HCT116 (cell line): ENCODE data around the gene SNORC. TPM values are rescaled to one million over a fixed set of nuclear protein-coding genes. Genes with fewer than 3 reads are reported as not detected.

Experiments used
- ATAC-seq: fragments of 200-7000 bp; cut with Tn5 transposase; 2 replicates; pipeline ENCODE4 v1.9.1; 2020; ENCODE audit warnings: mild to moderate bottlenecking, moderate library complexity
- BruUV-seq: library from RNA; stranded (reverse); fragments of 400-500 nt; replicated peaks from 2 replicates; lab custom pipeline; 2021; lab: Mats Ljungman, UMichigan
- CTCF ChIA-PET: fragments of 300-600 bp; sonication (Branson Sonifier 250); formaldehyde crosslinking; loops from one replicate; lab custom pipeline; 2021; ENCODE audit warnings: antibody characterized with exemption; lab: Charles Lee
- POLR2A ChIA-PET: fragments of 300-600, 350-600 bp; sonication (Branson Sonifier 250); formaldehyde crosslinking; loops from one replicate; lab custom pipeline; 2021; ENCODE audit warnings: antibody characterized with exemption; lab: Charles Lee
- RAD21 ChIA-PET, 2 experiments: fragments of 300-600 bp; sonication (Branson Sonifier 250); formaldehyde crosslinking; loops; one replicate each; lab custom pipeline; 2023; ENCODE audit warnings: low total read pairs in 2 of 2; ENCODE audit not compliant: uncharacterized antibody in 2 of 2, unreplicated experiment in 2 of 2, low non-redundant PET in 1 of 2; lab: Charles Lee
- DNase-seq: peaks from one replicate; pipeline ENCODE4 v3.0.0-alpha.2; 2010; ENCODE audit warnings: low read depth, low spot score
- H2AFZ ChIP-seq: fragments of 200-600 bp; shearing (Covaris generic), sonication (generic); 2 replicates; pipeline ENCODE4 v1.6.1; 2017; ENCODE audit warnings: low read depth, mixed run types, mixed read lengths, antibody characterized with exemption, low read length; ENCODE audit not compliant: poor library complexity, severe bottlenecking
- H3K27ac ChIP-seq: 2 replicates; pipeline ENCODE4 v1.5.1; 2012; ENCODE audit warnings: low read depth, low read length
- H3K27me3 ChIP-seq: fragments of 200-600 bp; sonication (generic); 2 replicates; pipeline ENCODE4 v1.6.1; 2016; ENCODE audit warnings: mixed run types, low read length, mixed read lengths; ENCODE audit not compliant: insufficient read depth
- H3K36me3 ChIP-seq, 2 experiments: fragments of 200-500 bp in 1 of 2; fragments of 200-600 bp in 1 of 2; sonication (Bioruptor generic) in 1 of 2; sonication (generic) in 1 of 2; 2 replicates each; pipeline versions ENCODE4 v1.5.1 to v1.6.1; 2014 to 2016; ENCODE audit warnings: low read length in 2 of 2, inconsistent platforms in 1 of 2, mixed read lengths in 1 of 2, mixed run types in 1 of 2; ENCODE audit not compliant: insufficient read depth in 2 of 2, control insufficient read depth in 1 of 2
- H3K4me1 ChIP-seq, 2 experiments: fragments of 200-600 bp in 1 of 2; sonication (generic) in 1 of 2; 2 replicates each; pipeline versions ENCODE4 v1.5.1 to v1.6.1; 2012 to 2017; ENCODE audit warnings: low read length in 2 of 2, inconsistent platforms in 1 of 2, mild to moderate bottlenecking in 1 of 2, mixed read lengths in 1 of 2, mixed run types in 1 of 2, moderate library complexity in 1 of 2; ENCODE audit not compliant: insufficient read depth in 2 of 2, control insufficient read depth in 1 of 2
- H3K4me2 ChIP-seq: fragments of 200-600 bp; sonication (generic); 2 replicates; pipeline ENCODE4 v1.6.1; 2017; ENCODE audit warnings: mixed run types, low read length, mixed read lengths
- H3K4me3 ChIP-seq, 2 experiments: fragments of 200-600 bp in 1 of 2; sonication (generic) in 1 of 2; replicated peaks in 1 of 2; 2 replicates each; pipeline ENCODE4 v1.5.1; 2011 to 2016; ENCODE audit warnings: low read length in 2 of 2, control low read depth in 1 of 2, low read depth in 1 of 2, mild to moderate bottlenecking in 1 of 2, mixed read lengths in 1 of 2, mixed run types in 1 of 2
- H3K79me2 ChIP-seq: fragments of 200-600 bp; sonication (generic); 2 replicates; pipeline ENCODE4 v1.6.1; 2017; ENCODE audit warnings: mild to moderate bottlenecking, mixed run types, low read length, moderate library complexity, mixed read lengths; ENCODE audit not compliant: insufficient read depth
- H3K9ac ChIP-seq: fragments of 200-600 bp; sonication (generic); 2 replicates; pipeline ENCODE4 v1.6.1; 2016; ENCODE audit warnings: low read length, mixed read lengths
- H3K9me2 ChIP-seq: fragments of 200-600 bp; sonication (generic), shearing (Covaris generic); 2 replicates; pipeline ENCODE4 v1.6.1; 2017; ENCODE audit warnings: mixed run types, mild to moderate bottlenecking, moderate library complexity; ENCODE audit not compliant: insufficient read depth
- H3K9me3 ChIP-seq, 2 experiments: fragments of 200-500 bp in 1 of 2; fragments of 200-600 bp in 1 of 2; sonication (Bioruptor generic) in 1 of 2; sonication (generic) in 1 of 2; 2 replicates each; pipeline ENCODE4 v1.6.1; 2014 to 2017; ENCODE audit warnings: low read length in 2 of 2, mixed read lengths in 2 of 2, inconsistent platforms in 1 of 2, low read depth in 1 of 2, mild to moderate bottlenecking in 1 of 2, mixed run types in 1 of 2, moderate library complexity in 1 of 2; ENCODE audit not compliant: control insufficient read depth in 1 of 2, insufficient read depth in 1 of 2
- H4K20me1 ChIP-seq: fragments of 200-600 bp; sonication (generic), shearing (Covaris generic); 2 replicates; pipeline ENCODE4 v1.6.1; 2017; ENCODE audit warnings: mixed run types, mild to moderate bottlenecking, moderate library complexity; ENCODE audit not compliant: insufficient read depth
- JUND ChIP-seq: IDR thresholded peaks from 2 replicates; pipeline ENCODE4 v1.6.1; 2012
- RAD21 ChIP-seq: IDR thresholded peaks from 2 replicates; pipeline ENCODE4 v1.6.1; 2012; ENCODE audit warnings: low read depth, mild to moderate bottlenecking
- intact Hi-C: fragments of 100-400 bp; cut with micrococcal nuclease; formaldehyde crosslinking; loops from 2 replicates; pipeline ENCODE4 v1.10.0; 2022
- total RNA-seq: library from RNA; stranded (reverse); gene quantifications from one replicate; pipeline ENCODE4 v1.2.1, GENCODE V29; 2021; ENCODE audit not compliant: unreplicated experiment
- TF ChIP-seq, protein P1 (sequence below): IDR thresholded peaks from 2 replicates; pipeline ENCODE4 v1.6.1; 2012
- TF ChIP-seq, protein P2 (sequence below), 3 experiments: fragments of 200-600 bp in 1 of 3; sonication (generic) in 1 of 3; IDR thresholded peaks in 2 of 3; conservative IDR thresholded peaks in 1 of 3; 2 replicates each; pipeline ENCODE4 v1.5.1; 2012 to 2017; ENCODE audit warnings: low read depth in 2 of 3, low read length in 2 of 3, antibody characterized with exemption in 1 of 3, borderline replicate concordance in 1 of 3, control low read depth in 1 of 3, mild to moderate bottlenecking in 1 of 3, mixed read lengths in 1 of 3, mixed run types in 1 of 3, moderate library complexity in 1 of 3; ENCODE audit not compliant: insufficient read depth in 1 of 3

SNORC gene
- total RNA-seq, 1 experiment from 2014 or later = 14.0 TPM

DNA sequence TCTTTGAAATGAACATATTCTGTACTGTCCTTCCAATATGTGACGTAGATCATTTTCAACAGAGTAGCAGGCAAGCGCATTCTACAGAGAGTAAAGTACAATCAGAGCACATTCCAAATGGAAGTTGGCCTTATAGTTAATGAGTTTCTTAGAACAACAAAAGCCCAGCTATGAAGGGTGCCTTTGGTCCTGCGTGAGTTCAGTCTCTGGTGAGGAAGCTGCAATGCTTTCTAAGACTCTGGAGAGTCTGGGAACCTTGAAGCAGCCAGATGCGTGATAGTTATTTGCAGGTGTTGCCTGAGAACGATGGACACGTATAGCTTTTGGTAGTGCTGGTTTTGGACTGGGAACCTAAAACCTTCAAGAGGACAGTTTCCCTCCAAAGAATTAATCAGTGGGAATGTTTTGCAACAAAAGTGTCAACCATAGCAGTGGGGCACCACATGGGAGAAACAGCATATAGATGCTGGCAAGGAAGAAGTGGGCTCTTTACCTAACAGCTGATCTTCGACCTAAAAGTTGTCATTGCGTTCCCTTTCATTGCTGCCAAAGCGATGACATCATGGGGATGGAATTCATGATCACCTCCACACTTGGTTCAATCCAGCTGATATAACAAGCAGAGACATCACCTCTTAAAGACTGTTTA is 9.3 kb upstream of the SNORC start:
- no peak for DNase-seq
- H3K9me2 ChIP-seq = no peaks in the 10 kb centered on the region

More for the DNA sequence above, 9.3 kb upstream of the SNORC start:
- no peak for ATAC-seq
- H3K36me3 ChIP-seq = peaks cover 12 to 20% of the 10 kb centered on the region in 2 experiments; a peak in 2 of 4 replicates
- H3K4me2 ChIP-seq = no peak overlapping the region
- intact Hi-C loops = no loop called here
- no peaks in the 10 kb centered on the region; the same call in 1 of the 2 replicates for H4K20me1 ChIP-seq
- ChIA-PET RAD21 (no interaction called here), CTCF (interaction anchor here (2.1 kb wide), 1 partner anchor 168 kb away, joined by 7 read pairs; no protein-coding TSS in a partner anchor), POLR2A (no interaction called here)
- TF ChIP-seq, protein P1, sequence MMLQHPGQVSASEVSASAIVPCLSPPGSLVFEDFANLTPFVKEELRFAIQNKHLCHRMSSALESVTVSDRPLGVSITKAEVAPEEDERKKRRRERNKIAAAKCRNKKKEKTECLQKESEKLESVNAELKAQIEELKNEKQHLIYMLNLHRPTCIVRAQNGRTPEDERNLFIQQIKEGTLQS = peak; percentile 37; the same call in 1 of the 2 replicates
- TF ChIP-seq RAD21 (no peak), JUND (peak; percentile 25)
- TF ChIP-seq, protein P2, sequence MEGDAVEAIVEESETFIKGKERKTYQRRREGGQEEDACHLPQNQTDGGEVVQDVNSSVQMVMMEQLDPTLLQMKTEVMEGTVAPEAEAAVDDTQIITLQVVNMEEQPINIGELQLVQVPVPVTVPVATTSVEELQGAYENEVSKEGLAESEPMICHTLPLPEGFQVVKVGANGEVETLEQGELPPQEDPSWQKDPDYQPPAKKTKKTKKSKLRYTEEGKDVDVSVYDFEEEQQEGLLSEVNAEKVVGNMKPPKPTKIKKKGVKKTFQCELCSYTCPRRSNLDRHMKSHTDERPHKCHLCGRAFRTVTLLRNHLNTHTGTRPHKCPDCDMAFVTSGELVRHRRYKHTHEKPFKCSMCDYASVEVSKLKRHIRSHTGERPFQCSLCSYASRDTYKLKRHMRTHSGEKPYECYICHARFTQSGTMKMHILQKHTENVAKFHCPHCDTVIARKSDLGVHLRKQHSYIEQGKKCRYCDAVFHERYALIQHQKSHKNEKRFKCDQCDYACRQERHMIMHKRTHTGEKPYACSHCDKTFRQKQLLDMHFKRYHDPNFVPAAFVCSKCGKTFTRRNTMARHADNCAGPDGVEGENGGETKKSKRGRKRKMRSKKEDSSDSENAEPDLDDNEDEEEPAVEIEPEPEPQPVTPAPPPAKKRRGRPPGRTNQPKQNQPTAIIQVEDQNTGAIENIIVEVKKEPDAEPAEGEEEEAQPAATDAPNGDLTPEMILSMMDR (IDR thresholded peaks at IDR 0.05 in 2 of 3, conservative IDR thresholded peaks at IDR 0.05 in 1 of 3; ENCODE audit: borderline replicate concordance in 1 of 3, insufficient read depth in 1 of 3, low read depth in 2 of 3, low read length in 2 of 3) = no peak
- H3K27me3 ChIP-seq = no peaks in the 10 kb centered on the region
- H2AFZ ChIP-seq = no peak overlapping the region
- no peaks in the 10 kb centered on the region for H3K79me2 ChIP-seq
- H3K4me1 ChIP-seq = peaks cover 15 to 21% of the 10 kb centered on the region in 2 experiments
- H3K9ac ChIP-seq = no peak overlapping the region
- H3K27ac ChIP-seq = no peak overlapping the region
- no TSS peak for BruUV-seq
- H3K4me3 ChIP-seq = no peak overlapping the region
- no peaks in the 10 kb centered on the region for H3K9me3 ChIP-seq
